ENCODE results near the gene LHX3. TPM values are rescaled to one million over a fixed set of nuclear protein-coding genes. Genes with fewer than 3 reads are reported as not detected.
"Not testable (repeated sequence)": the region's sequence is repeated elsewhere in the genome, so short reads cannot be mapped to it uniquely, and the experiment has no call there.

The LHX3 gene
- total and polyA plus RNA-seq, 2 donors = not detected

GRCh38 chr9:136153381-136154065 lies 51.4 kb downstream of the LHX3 start:
- Histone ChIP-seq H3K4me3 (ENCODE audit: low read depth, low read length) (no peak overlapping the region), H3K36me3 (ENCODE audit: insufficient read depth) (no peaks in the 10 kb centered on the region), H3K27ac (ENCODE audit: low read depth) (no peak overlapping the region), H3K4me1 (ENCODE audit: insufficient read depth) (no peaks in the 10 kb centered on the region)
- WGBS = 72% methylated on average over 24 of the region's 24 CpGs
- no peak for DNase-seq (ENCODE audit: extremely low spot score)

- H3K27ac ChIP-seq (ENCODE audit: low read depth) = no peak overlapping the region
- H3K36me3 ChIP-seq (ENCODE audit: insufficient read depth) = no peaks in the 10 kb centered on the region
- no peak for DNase-seq (ENCODE audit: extremely low spot score)
- H3K4me1 ChIP-seq (ENCODE audit: insufficient read depth) = no peaks in the 10 kb centered on the region
- WGBS = 88% methylated on average over 12 of the region's 12 CpGs
- H3K4me3 ChIP-seq (ENCODE audit: low read depth, low read length) = no peak overlapping the region
Observed at GRCh38 chr9:136152931-136153330, 52.0 kb downstream of the LHX3 start.

- 81% methylated on average over 4 of the region's 4 CpGs for WGBS
- Histone ChIP-seq H3K4me3 (ENCODE audit: low read depth, low read length) (no peak overlapping the region), H3K27ac (ENCODE audit: low read depth) (no peak overlapping the region), H3K36me3 (ENCODE audit: insufficient read depth) (no peaks in the 10 kb centered on the region), H3K4me1 (ENCODE audit: insufficient read depth) (no peaks in the 10 kb centered on the region)
- DNase-seq (ENCODE audit: extremely low spot score) = no peak
Observed at GRCh38 chr9:136152543-136152866, 52.4 kb downstream of the LHX3 start.

- H3K36me3 ChIP-seq (ENCODE audit: insufficient read depth) = no peaks in the 10 kb centered on the region
- no peak overlapping the region for H3K4me3 ChIP-seq (ENCODE audit: low read depth, low read length)
- no peak for DNase-seq (ENCODE audit: extremely low spot score)
- 90% methylated on average over 27 of the region's 27 CpGs for WGBS
- H3K4me1 ChIP-seq (ENCODE audit: insufficient read depth) = no peaks in the 10 kb centered on the region
- H3K27ac ChIP-seq (ENCODE audit: low read depth) = no peak overlapping the region
Observed at GRCh38 chr9:136151848-136152542, 52.9 kb downstream of the LHX3 start.

- Histone ChIP-seq H3K27ac (ENCODE audit: low read depth) (no peak overlapping the region), H3K4me1 (ENCODE audit: insufficient read depth) (no peaks in the 10 kb centered on the region), H3K4me3 (ENCODE audit: low read depth, low read length) (no peak overlapping the region), H3K36me3 (ENCODE audit: insufficient read depth) (no peaks in the 10 kb centered on the region)
- 47% methylated on average over 25 of the region's 25 CpGs for WGBS
- DNase-seq (ENCODE audit: extremely low spot score) = no peak
Observed at GRCh38 chr9:136151214-136151804, 53.6 kb downstream of the LHX3 start.

GRCh38 chr9:136150664-136151213 lies 54.2 kb downstream of the LHX3 start:
- 85% methylated on average over 7 of the region's 7 CpGs for WGBS
- DNase-seq (ENCODE audit: extremely low spot score); H3K4me1 ChIP-seq (ENCODE audit: insufficient read depth); H3K36me3 ChIP-seq (ENCODE audit: insufficient read depth); H3K4me3 ChIP-seq (ENCODE audit: low read depth, low read length); H3K27ac ChIP-seq (ENCODE audit: low read depth): not testable (repeated sequence)

- WGBS = 88% methylated on average over 9 of the region's 9 CpGs
- Histone ChIP-seq H3K36me3 (ENCODE audit: insufficient read depth) (no peaks in the 10 kb centered on the region), H3K27ac (ENCODE audit: low read depth) (no peak overlapping the region), H3K4me3 (ENCODE audit: low read depth, low read length) (no peak overlapping the region), H3K4me1 (ENCODE audit: insufficient read depth) (no peaks in the 10 kb centered on the region)
- DNase-seq (ENCODE audit: extremely low spot score) = no peak
Observed at GRCh38 chr9:136149853-136150252, 55.1 kb downstream of the LHX3 start.

- no peak for DNase-seq (ENCODE audit: extremely low spot score)
- 86% methylated on average over 12 of the region's 12 CpGs for WGBS
Observed at GRCh38 chr9:136149337-136149736, 55.6 kb downstream of the LHX3 start.

GRCh38 chr9:136148766-136149165 lies 56.2 kb downstream of the LHX3 start:
- DNase-seq (ENCODE audit: extremely low spot score) = no peak
- 81% methylated on average over 14 of the region's 14 CpGs for WGBS
- no peaks in the 10 kb centered on the region for H3K4me1 ChIP-seq (ENCODE audit: insufficient read depth)
- no peak overlapping the region for H3K27ac ChIP-seq (ENCODE audit: low read depth)
- H3K36me3 ChIP-seq (ENCODE audit: insufficient read depth) = no peaks in the 10 kb centered on the region
- H3K4me3 ChIP-seq (ENCODE audit: low read depth, low read length) = no peak overlapping the region

More at GRCh38 chr9:136149337-136149736, 55.6 kb downstream of the LHX3 start:
- Histone ChIP-seq H3K4me3 (ENCODE audit: low read depth, low read length) (no peak overlapping the region), H3K27ac (ENCODE audit: low read depth) (no peak overlapping the region), H3K4me1 (ENCODE audit: insufficient read depth) (no peaks in the 10 kb centered on the region), H3K36me3 (ENCODE audit: insufficient read depth) (no peaks in the 10 kb centered on the region)

- no peaks in the 10 kb centered on the region for H3K36me3 ChIP-seq (ENCODE audit: insufficient read depth)
- no peak overlapping the region for H3K4me3 ChIP-seq (ENCODE audit: low read depth, low read length)
- 27% methylated on average over 35 of the region's 35 CpGs for WGBS
- H3K4me1 ChIP-seq (ENCODE audit: insufficient read depth) = no peaks in the 10 kb centered on the region
- no peak for DNase-seq (ENCODE audit: extremely low spot score)
- no peak overlapping the region for H3K27ac ChIP-seq (ENCODE audit: low read depth)
Observed at GRCh38 chr9:136147890-136148714, 56.8 kb downstream of the LHX3 start.

- H3K36me3 ChIP-seq (ENCODE audit: insufficient read depth) = no peaks in the 10 kb centered on the region
Observed at GRCh38 chr9:136147038-136147889, 57.7 kb downstream of the LHX3 start.

More at GRCh38 chr9:136147038-136147889, 57.7 kb downstream of the LHX3 start:
- no peak for DNase-seq (ENCODE audit: extremely low spot score)
- 72% methylated on average over 22 of the region's 22 CpGs for WGBS
- Histone ChIP-seq H3K4me3 (ENCODE audit: low read depth, low read length) (no peak overlapping the region), H3K4me1 (ENCODE audit: insufficient read depth) (no peaks in the 10 kb centered on the region), H3K27ac (ENCODE audit: low read depth) (no peak overlapping the region)

All from urinary bladder (tissue), 4 donors.